Type B pancreatic cell (in vitro differentiated cells): ENCODE data around the gene PRDM16. TPM values are rescaled to one million over a fixed set of nuclear protein-coding genes. Genes with fewer than 3 reads are reported as not detected.

Source experiments
- DNase-seq: peaks from one replicate; pipeline ENCODE4 v3.0.0; 2021; ENCODE audit warnings: mixed read lengths; ENCODE audit not compliant: unreplicated experiment; ENCODE audit errors: extremely low spot score
- H3K27ac Mint-ChIP-seq: 2 replicates; pipeline ENCODE4 v1.8.0; 2021; ENCODE audit warnings: mild to moderate bottlenecking, mixed read lengths
- H3K27me3 Mint-ChIP-seq: 2 replicates; pipeline ENCODE4 v1.8.0; 2021; ENCODE audit warnings: mixed read lengths
- H3K36me3 Mint-ChIP-seq: 2 replicates; pipeline ENCODE4 v1.8.0; 2021; ENCODE audit warnings: mixed read lengths
- H3K4me1 Mint-ChIP-seq: one replicate; pipeline ENCODE4 v1.8.0; 2021; ENCODE audit warnings: mixed read lengths; ENCODE audit not compliant: unreplicated experiment
- H3K4me3 Mint-ChIP-seq: 2 replicates; pipeline ENCODE4 v1.8.0; 2021; ENCODE audit warnings: mild to moderate bottlenecking, mixed read lengths
- H3K9me3 Mint-ChIP-seq: 2 replicates; pipeline ENCODE4 v1.8.0; 2021; ENCODE audit warnings: mixed read lengths
- total RNA-seq: library from RNA; stranded (reverse); gene quantifications from 2 replicates; pipeline ENCODE4 v1.2.1, GENCODE V29; 2021; ENCODE audit warnings: low replicate concordance
- TF ChIP-seq, protein P1 (sequence below): fragments of 200-600 bp; sonication (generic); conservative IDR thresholded peaks from 2 replicates; pipeline ENCODE4 v1.5.0; 2021; ENCODE audit warnings: antibody characterized with exemption, mild to moderate bottlenecking

Gene PRDM16
- total RNA-seq, 1 donor from 2014 or later, result 23.6 TPM

DNA sequence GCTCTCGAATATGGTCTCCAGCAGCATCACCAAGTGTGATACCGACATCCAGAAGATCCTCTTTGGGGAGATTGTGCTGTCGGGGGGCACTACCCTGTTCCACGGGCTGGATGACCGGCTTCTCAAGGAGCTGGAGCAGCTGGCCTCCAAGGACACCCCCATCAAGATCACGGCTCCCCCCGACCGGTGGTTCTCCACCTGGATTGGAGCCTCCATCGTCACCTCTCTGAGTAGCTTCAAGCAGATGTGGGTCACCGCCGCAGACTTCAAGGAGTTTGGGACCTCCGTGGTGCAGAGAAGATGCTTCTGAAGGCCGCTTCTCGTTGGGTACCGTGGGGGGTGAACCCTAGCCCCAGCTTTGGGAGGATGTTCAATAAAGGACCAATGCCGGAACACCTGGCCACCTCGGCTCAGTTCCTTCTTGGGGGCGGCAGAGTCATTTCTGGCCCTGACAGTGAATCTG lies 46.5 kb upstream of the PRDM16 start:
- Mint-ChIP-seq H3K4me1 (no peaks in the 10 kb centered on the region), H3K4me3 (no peak overlapping the region), H3K27me3 (no peaks in the 10 kb centered on the region), H3K9me3 (no peaks in the 10 kb centered on the region), H3K27ac (no peak overlapping the region), H3K36me3 (no peaks in the 10 kb centered on the region)
- no peak for DNase-seq
- TF ChIP-seq, protein P1, sequence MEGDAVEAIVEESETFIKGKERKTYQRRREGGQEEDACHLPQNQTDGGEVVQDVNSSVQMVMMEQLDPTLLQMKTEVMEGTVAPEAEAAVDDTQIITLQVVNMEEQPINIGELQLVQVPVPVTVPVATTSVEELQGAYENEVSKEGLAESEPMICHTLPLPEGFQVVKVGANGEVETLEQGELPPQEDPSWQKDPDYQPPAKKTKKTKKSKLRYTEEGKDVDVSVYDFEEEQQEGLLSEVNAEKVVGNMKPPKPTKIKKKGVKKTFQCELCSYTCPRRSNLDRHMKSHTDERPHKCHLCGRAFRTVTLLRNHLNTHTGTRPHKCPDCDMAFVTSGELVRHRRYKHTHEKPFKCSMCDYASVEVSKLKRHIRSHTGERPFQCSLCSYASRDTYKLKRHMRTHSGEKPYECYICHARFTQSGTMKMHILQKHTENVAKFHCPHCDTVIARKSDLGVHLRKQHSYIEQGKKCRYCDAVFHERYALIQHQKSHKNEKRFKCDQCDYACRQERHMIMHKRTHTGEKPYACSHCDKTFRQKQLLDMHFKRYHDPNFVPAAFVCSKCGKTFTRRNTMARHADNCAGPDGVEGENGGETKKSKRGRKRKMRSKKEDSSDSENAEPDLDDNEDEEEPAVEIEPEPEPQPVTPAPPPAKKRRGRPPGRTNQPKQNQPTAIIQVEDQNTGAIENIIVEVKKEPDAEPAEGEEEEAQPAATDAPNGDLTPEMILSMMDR, result no peak

DNA sequence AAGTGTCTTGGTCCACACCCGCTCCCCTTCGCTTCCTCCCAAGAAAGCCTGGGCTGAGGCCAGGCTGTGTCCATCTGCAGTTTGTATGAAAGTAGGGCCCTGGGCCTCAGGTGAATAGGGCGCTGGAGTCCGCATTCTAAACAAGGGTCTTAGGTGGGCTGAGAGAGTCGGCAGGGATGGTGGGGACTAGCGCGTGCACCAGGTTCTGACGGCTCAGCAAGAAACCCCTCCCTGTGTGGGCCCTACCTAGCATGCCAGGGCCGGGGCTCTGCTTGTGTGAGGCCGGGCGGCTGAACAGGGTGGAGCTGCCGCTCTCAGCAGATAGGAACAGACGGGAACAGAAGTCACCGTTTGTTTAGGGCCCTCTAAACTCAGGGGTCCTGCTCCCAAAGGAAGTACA lies 46.0 kb upstream of the PRDM16 start:
- H3K36me3 Mint-ChIP-seq, result no peaks in the 10 kb centered on the region
- DNase-seq, result no peak

GRCh38 chr1:3024019-3024418 lies 45.0 kb upstream of the PRDM16 start:
- no peaks in the 10 kb centered on the region for H3K27me3 Mint-ChIP-seq
- no peaks in the 10 kb centered on the region for H3K9me3 Mint-ChIP-seq
- DNase-seq, result no peak
- no peaks in the 10 kb centered on the region for H3K36me3 Mint-ChIP-seq
- no peak overlapping the region for H3K4me3 Mint-ChIP-seq
- no peak overlapping the region for H3K27ac Mint-ChIP-seq
- TF ChIP-seq, protein P1, result peak; percentile 52
- no peaks in the 10 kb centered on the region for H3K4me1 Mint-ChIP-seq

More for the DNA sequence above, 46.0 kb upstream of the PRDM16 start:
- Mint-ChIP-seq H3K9me3 (no peaks in the 10 kb centered on the region), H3K4me1 (no peaks in the 10 kb centered on the region), H3K27me3 (no peaks in the 10 kb centered on the region), H3K4me3 (no peak overlapping the region), H3K27ac (no peak overlapping the region)
- TF ChIP-seq, protein P1, result no peak

GRCh38 chr1:3024588-3024987 lies 44.4 kb upstream of the PRDM16 start:
- no peak overlapping the region for H3K4me3 Mint-ChIP-seq
- TF ChIP-seq, protein P1, result no peak
- no peak overlapping the region for H3K27ac Mint-ChIP-seq
- no peaks in the 10 kb centered on the region for H3K36me3 Mint-ChIP-seq
- no peak for DNase-seq
- H3K9me3 Mint-ChIP-seq, result no peaks in the 10 kb centered on the region
- no peaks in the 10 kb centered on the region for H3K4me1 Mint-ChIP-seq
- no peaks in the 10 kb centered on the region for H3K27me3 Mint-ChIP-seq

DNA sequence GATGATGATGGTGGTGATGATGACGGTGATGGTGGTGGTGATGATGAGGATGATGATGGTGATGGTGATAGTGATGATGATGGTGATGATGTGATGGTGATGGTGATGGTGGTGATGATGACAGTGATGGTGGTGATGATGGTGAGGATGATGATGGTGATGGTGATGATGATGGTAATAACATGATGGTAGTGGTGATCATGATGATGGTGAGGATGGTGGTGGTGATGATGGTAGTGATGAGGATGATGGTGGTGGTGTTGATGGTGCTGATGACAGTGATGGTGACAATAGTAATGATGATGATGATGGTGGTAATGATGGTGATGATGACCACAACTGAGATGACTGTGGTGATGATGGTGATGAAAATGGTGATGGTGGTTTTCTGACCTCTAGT lies 42.9 kb upstream of the PRDM16 start:
- H3K36me3 Mint-ChIP-seq, result no peaks in the 10 kb centered on the region
- no peak overlapping the region for H3K27ac Mint-ChIP-seq
- H3K9me3 Mint-ChIP-seq, result no peaks in the 10 kb centered on the region
- no peaks in the 10 kb centered on the region for H3K27me3 Mint-ChIP-seq
- H3K4me1 Mint-ChIP-seq, result no peaks in the 10 kb centered on the region
- DNase-seq, result no peak
- H3K4me3 Mint-ChIP-seq, result no peak overlapping the region
- TF ChIP-seq, protein P1, result no peak
